MM.1S (cell line): Measurements from ENCODE around the gene FARP2.
"Not testable (repeated sequence)": the region's sequence is repeated elsewhere in the genome, so short reads cannot be mapped to it uniquely, and the experiment has no call there.

Source experiments
- DNase-seq: peaks from one replicate; pipeline ENCODE4 v3.0.0-alpha.2; 2015
- H2AFZ ChIP-seq: fragments of 300-600 bp; sonication (generic); 2 replicates; pipeline ENCODE4 v1.6.0; 2016; ENCODE audit warnings: antibody characterized with exemption, low read length
- H3F3A ChIP-seq: fragments of 300-600 bp; sonication (generic); 2 replicates; pipeline ENCODE4 v1.6.1; 2016; ENCODE audit warnings: mild to moderate bottlenecking, antibody characterized with exemption, low read length, moderate library complexity, mixed read lengths; ENCODE audit not compliant: insufficient read depth
- H3K27ac ChIP-seq: fragments of 300-600 bp; sonication (generic); 2 replicates; pipeline ENCODE4 v1.5.1; 2016; ENCODE audit warnings: mild to moderate bottlenecking, low read length
- H3K27me3 ChIP-seq: fragments of 300-600 bp; sonication (generic); replicated peaks from 2 replicates; pipeline ENCODE4 v1.6.0; 2016; ENCODE audit warnings: low read length; ENCODE audit not compliant: insufficient read depth
- H3K36me3 ChIP-seq: fragments of 300-600 bp; sonication (generic); replicated peaks from 2 replicates; pipeline ENCODE4 v1.6.1; 2016; ENCODE audit warnings: mild to moderate bottlenecking, low read length, mixed read lengths; ENCODE audit not compliant: insufficient read depth
- H3K4me1 ChIP-seq: fragments of 300-600 bp; sonication (generic); 2 replicates; pipeline ENCODE4 v1.6.1; 2016; ENCODE audit warnings: low read length, mixed read lengths
- H3K4me2 ChIP-seq: fragments of 300-600 bp; sonication (generic); 2 replicates; pipeline ENCODE4 v1.6.0; 2016; ENCODE audit warnings: low read depth, low read length
- H3K4me3 ChIP-seq: fragments of 300-600 bp; sonication (generic); 2 replicates; pipeline ENCODE4 v1.5.1; 2016; ENCODE audit warnings: low read length, mixed read lengths
- H3K79me2 ChIP-seq: fragments of 300-600 bp; sonication (generic); 2 replicates; pipeline ENCODE4 v1.6.1; 2016; ENCODE audit warnings: mixed run types, low read length, mixed read lengths
- H3K9ac ChIP-seq: fragments of 300-600 bp; sonication (generic); 2 replicates; pipeline ENCODE4 v1.6.1; 2016; ENCODE audit warnings: low read length, mixed read lengths
- H3K9me2 ChIP-seq: fragments of 300-600 bp; sonication (generic); replicated peaks from 2 replicates; pipeline ENCODE4 v1.6.1; 2016; ENCODE audit warnings: mild to moderate bottlenecking, low read length, mixed read lengths; ENCODE audit not compliant: insufficient read depth
- H3K9me3 ChIP-seq: fragments of 300-600 bp; sonication (generic); replicated peaks from 2 replicates; pipeline ENCODE4 v1.6.1; 2016; ENCODE audit warnings: mild to moderate bottlenecking, low read length, mixed read lengths; ENCODE audit not compliant: insufficient read depth
- H4K20me1 ChIP-seq: fragments of 300-600 bp; sonication (generic); 2 replicates; pipeline ENCODE4 v1.6.1; 2016; ENCODE audit warnings: mild to moderate bottlenecking, low read length, moderate library complexity, mixed read lengths; ENCODE audit not compliant: insufficient read depth
- EZH2 ChIP-seq: fragments of 300-600 bp; sonication (generic); optimal IDR thresholded peaks from 2 replicates; pipeline ENCODE3; 2017; ENCODE audit warnings: low read depth, mild to moderate bottlenecking, antibody characterized with exemption, low read length, mixed read lengths
- EZH2phosphoT487 ChIP-seq: fragments of 300-600 bp; sonication (generic); IDR thresholded peaks from 2 replicates; pipeline ENCODE4 v1.6.1; 2018; ENCODE audit warnings: antibody characterized with exemption, low read length
- TF ChIP-seq, protein P1 (sequence below): fragments of 300-600 bp; sonication (generic); IDR thresholded peaks from 2 replicates; pipeline ENCODE4 v1.5.1; 2016; ENCODE audit warnings: antibody characterized with exemption, low read length, mixed read lengths

Gene FARP2

DNA sequence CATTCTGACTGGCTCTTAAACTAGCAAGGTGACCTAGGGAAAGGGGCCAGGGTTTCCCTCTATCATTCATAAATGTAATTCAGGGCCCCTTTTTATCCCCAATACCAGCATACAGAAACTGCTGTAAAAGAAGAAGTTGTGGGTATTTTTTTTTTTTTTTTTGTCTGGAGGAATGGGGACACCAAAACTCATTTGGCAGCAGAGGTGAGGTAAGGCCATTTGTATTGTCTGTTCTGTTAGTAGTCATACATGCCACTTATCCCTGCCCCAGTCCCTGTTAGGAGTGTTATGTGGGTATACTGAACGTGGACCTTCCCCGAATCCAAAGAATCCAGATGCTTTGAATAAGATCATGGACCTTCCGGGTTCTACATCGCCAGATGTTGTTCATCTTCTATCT lies 38.7 kb upstream of the FARP2 start:
- Histone ChIP-seq H3K27me3 (no peaks in the 10 kb centered on the region), H3K4me3 (peak overlapping the region; percentile 92), H4K20me1 (no peaks in the 10 kb centered on the region), H3K9me2 (no peaks in the 10 kb centered on the region), H3K4me1 (peaks cover 29% of the 10 kb centered on the region; the same call in 1 of the 2 replicates), H3K9me3 (no peaks in the 10 kb centered on the region), H3K36me3 (no peaks in the 10 kb centered on the region), H3K79me2 (peaks cover 92% of the 10 kb centered on the region), H3F3A (no peaks in the 10 kb centered on the region), H2AFZ (no peak overlapping the region), H3K27ac (no peak overlapping the region), H3K4me2 (peak overlapping the region; percentile 68), H3K9ac (peak overlapping the region; percentile 89; the same call in 1 of the 2 replicates)
- TF ChIP-seq EZH2phosphoT487 (no peak), EZH2 (no peak)
- TF ChIP-seq, protein P1, sequence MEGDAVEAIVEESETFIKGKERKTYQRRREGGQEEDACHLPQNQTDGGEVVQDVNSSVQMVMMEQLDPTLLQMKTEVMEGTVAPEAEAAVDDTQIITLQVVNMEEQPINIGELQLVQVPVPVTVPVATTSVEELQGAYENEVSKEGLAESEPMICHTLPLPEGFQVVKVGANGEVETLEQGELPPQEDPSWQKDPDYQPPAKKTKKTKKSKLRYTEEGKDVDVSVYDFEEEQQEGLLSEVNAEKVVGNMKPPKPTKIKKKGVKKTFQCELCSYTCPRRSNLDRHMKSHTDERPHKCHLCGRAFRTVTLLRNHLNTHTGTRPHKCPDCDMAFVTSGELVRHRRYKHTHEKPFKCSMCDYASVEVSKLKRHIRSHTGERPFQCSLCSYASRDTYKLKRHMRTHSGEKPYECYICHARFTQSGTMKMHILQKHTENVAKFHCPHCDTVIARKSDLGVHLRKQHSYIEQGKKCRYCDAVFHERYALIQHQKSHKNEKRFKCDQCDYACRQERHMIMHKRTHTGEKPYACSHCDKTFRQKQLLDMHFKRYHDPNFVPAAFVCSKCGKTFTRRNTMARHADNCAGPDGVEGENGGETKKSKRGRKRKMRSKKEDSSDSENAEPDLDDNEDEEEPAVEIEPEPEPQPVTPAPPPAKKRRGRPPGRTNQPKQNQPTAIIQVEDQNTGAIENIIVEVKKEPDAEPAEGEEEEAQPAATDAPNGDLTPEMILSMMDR: no peak
- no peak for DNase-seq

DNA sequence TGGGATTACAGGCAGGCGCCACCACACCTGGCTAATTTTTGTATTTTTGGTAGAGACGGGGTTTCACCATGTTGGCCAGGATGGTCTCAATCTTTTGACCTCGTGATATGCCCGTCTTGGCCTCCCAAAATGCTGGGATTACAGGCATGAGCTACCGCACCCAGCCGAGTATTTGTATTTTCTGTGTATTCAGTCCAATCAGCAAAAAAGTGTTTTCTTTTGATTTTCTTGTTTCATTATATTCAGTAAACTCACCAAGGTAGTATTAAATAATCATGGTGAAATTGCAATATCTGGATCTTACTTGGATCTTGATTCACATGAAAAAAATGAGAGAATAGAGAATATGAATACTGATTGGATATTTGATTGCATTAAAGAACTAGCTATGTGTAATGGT lies 37.3 kb upstream of the FARP2 start:
- not testable (repeated sequence) for H3K4me3 ChIP-seq, DNase-seq, H3K4me2 ChIP-seq, H3K9ac ChIP-seq, H3K9me2 ChIP-seq, H3K9me3 ChIP-seq, H4K20me1 ChIP-seq, H3K27me3 ChIP-seq, H2AFZ ChIP-seq, H3K27ac ChIP-seq, H3F3A ChIP-seq, H3K36me3 ChIP-seq
- peaks cover 92% of the 10 kb centered on the region for H3K79me2 ChIP-seq
- peaks cover 19% of the 10 kb centered on the region; the same call in 1 of the 2 replicates for H3K4me1 ChIP-seq

DNA sequence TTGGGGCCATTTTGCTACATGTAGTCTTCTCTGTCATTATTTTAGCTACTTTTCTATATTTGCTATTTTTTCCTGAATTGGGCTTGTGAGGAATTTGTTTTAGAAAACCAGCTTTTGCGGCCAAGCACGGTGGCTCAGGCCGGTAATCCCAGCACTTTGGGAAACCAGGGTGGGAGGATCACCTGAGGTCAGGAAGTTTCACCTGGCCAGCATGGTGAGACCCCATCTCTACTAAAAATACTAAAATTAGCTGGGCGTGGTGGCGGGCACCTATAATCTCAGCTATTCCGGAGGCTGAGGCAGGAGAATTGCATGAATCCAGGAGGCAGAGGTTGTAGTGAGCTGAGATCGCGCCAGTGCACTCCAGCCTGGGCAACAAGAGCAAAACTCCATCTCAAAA lies 35.7 kb upstream of the FARP2 start:
- no peak for DNase-seq
- Histone ChIP-seq H2AFZ (no peak overlapping the region), H3K9me2 (no peaks in the 10 kb centered on the region), H3K4me3 (no peak overlapping the region), H3K9me3 (no peaks in the 10 kb centered on the region), H3F3A (no peaks in the 10 kb centered on the region), H3K4me1 (peaks cover 15% of the 10 kb centered on the region; the same call in 1 of the 2 replicates), H3K4me2 (no peak overlapping the region), H3K27me3 (no peaks in the 10 kb centered on the region), H3K27ac (no peak overlapping the region), H3K9ac (no peak overlapping the region), H4K20me1 (no peaks in the 10 kb centered on the region; the same call in 1 of the 2 replicates), H3K36me3 (0 out of 2 replicates have a peak, but pooled peaks cover 3% of the 10 kb centered on the region), H3K79me2 (peaks cover 95% of the 10 kb centered on the region)
- TF ChIP-seq EZH2phosphoT487: no peak
- TF ChIP-seq EZH2: no peak
- TF ChIP-seq, protein P1: no peak

DNA sequence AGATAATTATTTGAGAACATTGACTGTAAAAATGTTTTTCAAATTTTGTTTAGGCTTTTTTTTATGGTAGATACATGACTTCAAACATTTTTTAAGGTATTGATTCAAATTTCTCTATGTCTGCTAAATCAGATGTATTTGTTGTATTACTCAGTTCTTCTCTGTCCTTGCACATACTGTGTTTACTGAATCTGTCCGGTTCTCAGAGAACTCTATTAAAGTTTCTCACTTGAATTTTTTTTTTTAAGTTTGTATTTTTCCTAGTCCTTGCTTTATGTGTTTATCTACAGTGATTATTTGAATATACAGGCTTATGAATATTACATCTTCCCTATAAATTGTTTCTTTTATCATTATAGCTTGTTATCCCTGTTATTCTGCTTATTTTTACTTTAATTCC lies 35.1 kb upstream of the FARP2 start:
- no peak overlapping the region for H3K4me2 ChIP-seq
- H2AFZ ChIP-seq: no peak overlapping the region
- H3K27me3 ChIP-seq: no peaks in the 10 kb centered on the region
- H4K20me1 ChIP-seq: no peaks in the 10 kb centered on the region; the same call in 1 of the 2 replicates
- H3K4me1 ChIP-seq: peaks cover 15% of the 10 kb centered on the region; the same call in 1 of the 2 replicates
- H3K36me3 ChIP-seq: peaks cover 3% of the 10 kb centered on the region; the same call in 1 of the 2 replicates
- no peaks in the 10 kb centered on the region for H3K9me2 ChIP-seq
- no peaks in the 10 kb centered on the region for H3K9me3 ChIP-seq
- H3K79me2 ChIP-seq: peaks cover 99% of the 10 kb centered on the region
- no peak overlapping the region for H3K27ac ChIP-seq
- no peak for TF ChIP-seq EZH2
- TF ChIP-seq, protein P1: no peak
- TF ChIP-seq EZH2phosphoT487: no peak
- no peak overlapping the region for H3K9ac ChIP-seq
- H3F3A ChIP-seq: no peaks in the 10 kb centered on the region
- no peak overlapping the region for H3K4me3 ChIP-seq
- no peak for DNase-seq
